Left lung (tissue), 10 donors: ENCODE measurements around the gene TLR3. TPM values are rescaled to one million over a fixed set of nuclear protein-coding genes. Genes with fewer than 3 reads are reported as not detected.

Experiments
- ATAC-seq: fragments of 200-7000 bp; cut with Tn5 transposase; one replicate; pipeline ENCODE4 v1.9.1; 2020; ENCODE audit warnings: moderate library complexity
- DNase-seq, 4 donors: peaks; one replicate each; pipeline ENCODE4 v3.0.0-alpha.2; 2013 to 2020
- H3K27ac ChIP-seq, 2 donors: fragments of 200-600 bp; sonication (generic) in 1 of 2; one replicate each; pipeline versions ENCODE4 v1.5.0 to v1.8.0; 2020 to 2021
- H3K27me3 ChIP-seq, 2 donors: fragments of 200-600 bp; sonication (generic) in 1 of 2; one replicate each; pipeline versions ENCODE4 v1.5.0 to v1.8.0; 2020 to 2021
- H3K36me3 ChIP-seq, 2 donors: fragments of 200-600 bp; sonication (generic) in 1 of 2; one replicate each; pipeline versions ENCODE4 v1.5.0 to v1.8.0; 2020 to 2021
- H3K4me1 ChIP-seq, 2 donors: fragments of 200-600 bp; one replicate each; pipeline ENCODE4 v1.8.0; 2021
- H3K4me3 ChIP-seq, 2 donors: fragments of 200-600 bp; sonication (generic) in 1 of 2; one replicate each; pipeline versions ENCODE4 v1.5.0 to v1.8.0; 2020 to 2021; ENCODE audit warnings: mild to moderate bottlenecking in 1 of 2
- H3K9me3 ChIP-seq, 2 donors: fragments of 200-600 bp; sonication (generic) in 1 of 2; one replicate each; pipeline versions ENCODE4 v1.5.0 to v1.8.0; 2020 to 2021
- CTCF ChIP-seq, 2 donors: fragments of 200-600 bp; sonication (generic) in 1 of 2; IDR thresholded peaks; one replicate each; pipeline versions ENCODE4 v1.5.0 to v1.8.0; 2021; ENCODE audit warnings: antibody characterized with exemption in 2 of 2
- intact Hi-C, 2 donors: fragments of 100-400 bp; cut with DNase I; formaldehyde crosslinking; loops; one replicate each; pipeline versions ENCODE4 v1.11.2 to v1.14.2; 2022
- polyA plus RNA-seq, 6 donors: library from polyadenylated mRNA; unstranded; fragments of 120-200 nt; gene quantifications; one replicate each; pipeline ENCODE4 v1.2.1, GENCODE V29; 2013; ENCODE audit not compliant: insufficient read length in 6 of 6
- total RNA-seq, 2 donors: library from RNA; stranded (reverse); fragmentation: NEBNext Ultra II Directional; extraction: Animal tissue kit (Norgen Biotek cat#: 25700); gene quantifications; one replicate each; pipeline ENCODE4 v1.2.1, GENCODE V29; 2021
- donor health status: DM: no; HTN: yes; CAD: no.
- donor health status: DM: no; HTN: no; CAD: no.

The TLR3 gene
- total and polyA plus RNA-seq, 8 donors: 10.0 to 44.2 (median 12.3) TPM

DNA sequence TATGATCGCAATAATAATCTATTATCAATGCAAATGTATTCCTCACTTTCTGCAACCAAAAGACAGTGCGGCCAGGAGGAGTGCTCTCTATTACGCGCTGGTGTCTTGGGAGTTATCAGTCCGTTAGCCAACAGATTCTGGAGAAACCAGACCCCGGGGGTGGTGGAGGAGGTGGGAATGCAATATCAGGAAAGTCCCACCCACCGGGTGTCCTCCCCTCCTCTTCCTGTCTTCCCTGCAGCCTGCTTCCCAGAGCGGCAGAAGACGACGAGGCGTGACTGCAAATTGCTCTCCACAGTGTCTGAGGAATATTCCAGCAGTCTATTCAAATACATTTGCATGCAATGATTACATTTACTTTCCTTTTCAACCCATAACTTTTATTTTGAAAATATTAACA lies 17.9 kb upstream of the TLR3 start:
- Histone ChIP-seq H3K27ac (no peak overlapping the region), H3K4me1 (no peaks in the 10 kb centered on the region), H3K27me3 (no peaks in the 10 kb centered on the region), H3K36me3 (no peaks in the 10 kb centered on the region), H3K4me3 (no peak overlapping the region), H3K9me3 (no peaks in the 10 kb centered on the region)
- TF ChIP-seq CTCF (IDR thresholded peaks at IDR 0.05): no peak
- ATAC-seq (no peak), DNase-seq (no peak)
- intact Hi-C loops: no loop called here

DNA sequence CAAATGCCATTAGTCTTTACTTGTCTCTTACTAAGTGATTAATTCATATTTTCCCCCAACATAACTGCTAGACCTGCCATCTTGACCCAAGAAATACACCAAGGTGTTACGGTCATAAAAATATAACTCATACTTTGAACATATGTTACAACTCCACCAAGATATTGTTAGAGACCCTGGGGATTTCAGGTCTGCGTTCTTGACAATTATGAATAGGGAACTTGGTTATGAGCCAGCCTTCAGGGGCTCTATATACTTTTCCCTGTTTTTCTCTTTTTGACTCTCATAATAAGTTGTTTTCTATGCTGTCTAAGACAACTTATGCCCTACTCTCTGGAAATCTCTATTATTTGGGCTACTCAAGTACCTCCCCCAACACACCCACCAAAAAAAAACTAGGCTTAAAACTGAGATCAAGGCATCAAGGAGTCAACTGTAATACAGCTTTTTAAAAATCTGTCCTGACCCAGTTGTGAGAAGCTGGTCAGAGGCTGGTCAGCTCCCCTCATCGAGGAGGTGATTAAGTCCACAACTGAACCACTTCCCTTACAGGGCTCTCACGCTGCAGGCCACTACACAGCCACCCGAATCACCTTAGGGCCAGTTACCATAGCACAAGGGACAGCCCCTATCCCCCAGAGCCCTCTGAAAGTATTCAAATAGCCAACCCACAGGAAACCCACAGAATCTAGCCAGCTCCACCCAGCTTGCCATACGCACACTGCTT lies 10.5 kb upstream of the TLR3 start:
- intact Hi-C loops: no loop called here
- no peaks in the 10 kb centered on the region for H3K9me3 ChIP-seq
- no peak overlapping the region for H3K27ac ChIP-seq
- DNase-seq (no peak), ATAC-seq (no peak)
- no peak overlapping the region for H3K4me3 ChIP-seq
- TF ChIP-seq CTCF (IDR thresholded peaks at IDR 0.05): no peak
- no peaks in the 10 kb centered on the region for H3K4me1 ChIP-seq
- no peaks in the 10 kb centered on the region for H3K36me3 ChIP-seq
- no peaks in the 10 kb centered on the region for H3K27me3 ChIP-seq

- DNase-seq (no peak), ATAC-seq (no peak)
- no peaks in the 10 kb centered on the region for H3K4me1 ChIP-seq
- H3K9me3 ChIP-seq: no peaks in the 10 kb centered on the region
- intact Hi-C loops: no loop called here
- H3K27ac ChIP-seq: no peak overlapping the region
- H3K4me3 ChIP-seq: no peak overlapping the region
- H3K36me3 ChIP-seq: no peaks in the 10 kb centered on the region
- TF ChIP-seq CTCF (IDR thresholded peaks at IDR 0.05): no peak
- H3K27me3 ChIP-seq: no peaks in the 10 kb centered on the region
Observed at GRCh38 chr4:186058980-186059316, 10.0 kb upstream of the TLR3 start.

DNA sequence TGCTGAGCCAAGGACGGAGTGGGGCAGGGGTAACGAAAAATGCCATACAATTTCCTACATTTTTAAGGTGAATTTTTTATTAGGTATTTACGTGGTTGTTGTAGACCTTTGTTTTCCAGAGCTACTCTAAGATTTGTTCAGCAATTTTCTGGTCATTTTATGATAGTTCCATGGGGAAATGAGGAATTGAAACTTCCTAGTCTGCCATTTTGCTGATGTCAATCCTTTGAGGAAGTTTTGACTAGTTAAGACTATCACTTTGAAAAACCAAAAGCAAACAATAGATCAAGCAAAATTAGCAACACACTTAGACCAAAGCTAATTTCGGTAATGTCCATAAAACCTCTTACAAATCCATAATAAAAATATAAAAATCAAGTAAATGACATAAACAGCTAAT lies 7.0 kb upstream of the TLR3 start:
- intact Hi-C loops: no loop called here
- ATAC-seq: no peak

More for the DNA sequence above, 7.0 kb upstream of the TLR3 start:
- DNase-seq: no peak
- TF ChIP-seq CTCF (IDR thresholded peaks at IDR 0.05): no peak
- no peaks in the 10 kb centered on the region for H3K9me3 ChIP-seq
- no peak overlapping the region for H3K4me3 ChIP-seq
- H3K4me1 ChIP-seq: no peaks in the 10 kb centered on the region
- no peaks in the 10 kb centered on the region for H3K27me3 ChIP-seq
- H3K27ac ChIP-seq: no peak overlapping the region
- no peaks in the 10 kb centered on the region for H3K36me3 ChIP-seq
